Right lobe of liver (tissue), 4 donors: ENCODE data around the gene RAPGEF3.

Experiments
- POLR2A ChIP-seq: fragments of 450-650 bp; IDR thresholded peaks from one replicate; pipeline ENCODE4 v1.6.1; 2017; ENCODE audit warnings: antibody characterized with exemption, mild to moderate bottlenecking
- TF ChIP-seq, protein P1 (sequence below), 4 donors: fragments of 200-600 bp in 3 of 4; fragments of 450-650 bp in 1 of 4; IDR thresholded peaks; one replicate each; pipeline versions ENCODE4 v1.5.1 to v1.8.0; 2016 to 2022; ENCODE audit warnings: antibody characterized with exemption in 4 of 4, mild to moderate bottlenecking in 2 of 4
- donor health status: DM: no; HTN: no; CAD: no.
- donor health status: DM: no; HTN: no; CAD: no.
- donor health status: DM: no; HTN: yes; CAD: no.

DNA sequence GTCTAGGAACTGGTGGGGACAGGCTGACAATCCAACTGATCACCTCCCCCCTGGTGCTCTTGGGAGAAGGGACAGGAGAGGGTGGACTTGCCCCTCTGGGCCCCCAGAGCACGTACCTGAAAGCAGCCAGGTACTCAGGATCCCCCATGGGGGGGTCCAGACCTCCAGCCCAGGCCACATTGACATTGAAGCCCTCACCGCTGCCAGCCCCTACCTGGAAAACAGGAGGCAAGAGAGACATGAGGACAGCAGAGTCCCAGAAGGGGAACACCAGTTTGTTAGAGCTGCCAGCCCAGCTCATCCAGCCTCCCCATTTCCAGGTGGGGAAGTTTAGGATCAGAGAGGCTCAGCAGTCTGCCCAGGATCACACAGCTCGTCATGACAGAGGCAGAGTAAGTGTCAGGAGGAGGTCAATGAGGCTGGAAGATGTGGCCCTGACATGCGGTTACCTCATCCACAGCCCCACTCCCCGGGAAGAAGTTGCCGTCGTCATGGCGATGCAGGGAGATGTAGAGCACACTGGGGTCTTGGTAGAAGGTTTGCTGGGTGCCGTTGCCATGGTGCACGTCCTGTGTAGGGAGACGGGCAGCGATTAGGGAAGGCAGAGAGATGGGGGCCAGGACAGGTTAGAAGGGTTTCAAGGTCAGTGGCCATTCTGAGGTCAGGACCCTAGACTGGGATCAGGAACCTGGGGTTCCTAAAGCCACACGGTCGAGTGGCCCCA, 29.1 kb upstream of the RAPGEF3 start:
- TF ChIP-seq, protein P1, sequence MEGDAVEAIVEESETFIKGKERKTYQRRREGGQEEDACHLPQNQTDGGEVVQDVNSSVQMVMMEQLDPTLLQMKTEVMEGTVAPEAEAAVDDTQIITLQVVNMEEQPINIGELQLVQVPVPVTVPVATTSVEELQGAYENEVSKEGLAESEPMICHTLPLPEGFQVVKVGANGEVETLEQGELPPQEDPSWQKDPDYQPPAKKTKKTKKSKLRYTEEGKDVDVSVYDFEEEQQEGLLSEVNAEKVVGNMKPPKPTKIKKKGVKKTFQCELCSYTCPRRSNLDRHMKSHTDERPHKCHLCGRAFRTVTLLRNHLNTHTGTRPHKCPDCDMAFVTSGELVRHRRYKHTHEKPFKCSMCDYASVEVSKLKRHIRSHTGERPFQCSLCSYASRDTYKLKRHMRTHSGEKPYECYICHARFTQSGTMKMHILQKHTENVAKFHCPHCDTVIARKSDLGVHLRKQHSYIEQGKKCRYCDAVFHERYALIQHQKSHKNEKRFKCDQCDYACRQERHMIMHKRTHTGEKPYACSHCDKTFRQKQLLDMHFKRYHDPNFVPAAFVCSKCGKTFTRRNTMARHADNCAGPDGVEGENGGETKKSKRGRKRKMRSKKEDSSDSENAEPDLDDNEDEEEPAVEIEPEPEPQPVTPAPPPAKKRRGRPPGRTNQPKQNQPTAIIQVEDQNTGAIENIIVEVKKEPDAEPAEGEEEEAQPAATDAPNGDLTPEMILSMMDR (IDR thresholded peaks at IDR 0.05): no peak
- TF ChIP-seq POLR2A: no peak
